ENCODE data around the gene CPNE4. TPM values are rescaled to one million over a fixed set of nuclear protein-coding genes. Genes with fewer than 3 reads are reported as not detected.

CPNE4 gene
- total RNA-seq, 1 donor from 2014 or later, result 0.83 TPM

GRCh38 chr3:132017137-132017536 lies 17.7 kb downstream of the CPNE4 start:
- TF ChIP-seq CTCF (IDR thresholded peaks at IDR 0.05), result no peak
- Histone ChIP-seq H3K27me3 (ENCODE audit: low read depth) (peaks cover 4% of the 10 kb centered on the region), H3K36me3 (no peaks in the 10 kb centered on the region), H3K4me3 (no peak overlapping the region), H3K9me3 (no peaks in the 10 kb centered on the region), H3K4me1 (no peaks in the 10 kb centered on the region), H3K27ac (no peak overlapping the region)
- intact Hi-C loops (cut with DNase I), result no loop called here
- DNase-seq (no peak), ATAC-seq (no peak)

GRCh38 chr3:132016061-132017041 lies 18.5 kb downstream of the CPNE4 start:
- peaks cover 4% of the 10 kb centered on the region for H3K27me3 ChIP-seq (ENCODE audit: low read depth)
- intact Hi-C loops (cut with DNase I), result no loop called here
- TF ChIP-seq CTCF (IDR thresholded peaks at IDR 0.05), result no peak

GRCh38 chr3:132014105-132014504 lies 20.7 kb downstream of the CPNE4 start:
- Histone ChIP-seq H3K36me3 (no peaks in the 10 kb centered on the region), H3K9me3 (no peaks in the 10 kb centered on the region), H3K4me3 (no peak overlapping the region), H3K27ac (no peak overlapping the region), H3K4me1 (no peaks in the 10 kb centered on the region), H3K27me3 (ENCODE audit: low read depth) (peaks cover 4% of the 10 kb centered on the region)
- intact Hi-C loops (cut with DNase I), result no loop called here
- TF ChIP-seq CTCF (IDR thresholded peaks at IDR 0.05), result no peak
- DNase-seq (no peak), ATAC-seq (no peak)

More at GRCh38 chr3:132016061-132017041, 18.5 kb downstream of the CPNE4 start:
- H3K27ac ChIP-seq, result no peak overlapping the region
- ATAC-seq (no peak), DNase-seq (no peak)
- no peaks in the 10 kb centered on the region for H3K9me3 ChIP-seq
- H3K4me1 ChIP-seq, result no peaks in the 10 kb centered on the region
- H3K36me3 ChIP-seq, result no peaks in the 10 kb centered on the region
- H3K4me3 ChIP-seq, result no peak overlapping the region

GRCh38 chr3:132009241-132009640 lies 25.6 kb downstream of the CPNE4 start:
- intact Hi-C loops (cut with DNase I), result no loop called here

GRCh38 chr3:132008837-132009236 lies 26.0 kb downstream of the CPNE4 start:
- Histone ChIP-seq H3K4me1 (no peaks in the 10 kb centered on the region), H3K9me3 (no peaks in the 10 kb centered on the region), H3K36me3 (no peaks in the 10 kb centered on the region), H3K27me3 (ENCODE audit: low read depth) (peaks cover 5% of the 10 kb centered on the region), H3K27ac (no peak overlapping the region), H3K4me3 (no peak overlapping the region)
- intact Hi-C loops (cut with DNase I), result no loop called here
- TF ChIP-seq CTCF (IDR thresholded peaks at IDR 0.05), result no peak
- DNase-seq (no peak), ATAC-seq (no peak)

More at GRCh38 chr3:132009241-132009640, 25.6 kb downstream of the CPNE4 start:
- ATAC-seq, result peak in 1 of 2 donors; percentile 50
- no peaks in the 10 kb centered on the region for H3K4me1 ChIP-seq
- H3K27me3 ChIP-seq (ENCODE audit: low read depth), result peaks cover 5% of the 10 kb centered on the region
- H3K27ac ChIP-seq, result no peak overlapping the region
- no peaks in the 10 kb centered on the region for H3K36me3 ChIP-seq
- no peaks in the 10 kb centered on the region for H3K9me3 ChIP-seq
- TF ChIP-seq CTCF (IDR thresholded peaks at IDR 0.05), result no peak
- no peak for DNase-seq
- no peak overlapping the region for H3K4me3 ChIP-seq
